PC-9 (cell line): ENCODE data around the gene ARHGEF17.
A peak's percentile ranks its signal among the peaks of the same experiment; 100 is the strongest.

Experiments used
- CTCF ChIP-seq: fragments of 200-600 bp; sonication (generic); conservative IDR thresholded peaks from 2 replicates; pipeline ENCODE4 v1.6.1; 2017; ENCODE audit warnings: mixed run types, antibody characterized with exemption, mild to moderate bottlenecking, moderate library complexity
- EZH2 ChIP-seq: fragments of 200-600 bp; sonication (generic); IDR thresholded peaks from 2 replicates; pipeline ENCODE4 v1.8.0; 2017; ENCODE audit warnings: antibody characterized with exemption, low read depth

DNA sequence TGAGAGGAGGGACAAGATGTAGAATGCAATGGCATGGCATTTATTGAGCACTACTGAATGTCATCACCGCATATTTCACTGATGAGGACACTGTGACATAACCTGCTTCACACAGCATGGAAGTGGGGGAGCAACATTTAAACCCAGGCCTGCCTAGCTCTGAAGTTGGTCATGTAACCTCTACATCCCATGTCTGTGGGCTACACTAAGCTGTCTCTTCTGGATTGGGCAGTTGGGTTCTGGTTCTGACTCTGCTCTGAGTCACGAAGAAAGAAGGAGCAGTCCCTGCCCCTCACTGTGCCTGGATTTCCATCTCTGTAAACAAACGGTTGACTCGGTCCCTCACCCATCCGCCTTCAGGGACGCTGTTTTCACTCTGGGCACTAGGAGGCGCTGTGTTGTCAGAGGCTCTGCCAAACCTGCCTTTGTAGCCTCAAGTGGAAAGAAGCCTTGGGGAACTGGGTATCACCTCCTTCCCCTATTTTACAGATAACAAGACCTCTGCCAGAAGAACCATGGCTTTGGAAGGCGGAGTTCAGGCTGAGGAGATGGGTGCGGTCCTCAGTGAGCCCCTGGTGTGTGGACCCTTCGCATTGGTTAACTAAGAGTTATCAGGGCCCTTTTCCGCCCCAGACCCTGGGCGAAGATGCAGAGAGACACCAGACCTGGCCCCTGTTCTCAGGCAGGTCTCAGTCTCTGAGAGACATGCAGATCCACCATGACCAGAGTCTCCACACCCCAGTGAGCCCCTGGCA lies 12.7 kb upstream of the ARHGEF17 start:
- no peak for TF ChIP-seq EZH2
- peak; percentile 98 for TF ChIP-seq CTCF
